Measurements from ENCODE around the gene ARFGAP3. TPM values are rescaled to one million over a fixed set of nuclear protein-coding genes. Genes with fewer than 3 reads are reported as not detected.

ARFGAP3 gene
- total RNA-seq, 2 experiments from 2014 or later: 31.2 to 35.4 TPM

GRCh38 chr22:42803389-42803788 is 53.7 kb downstream of the ARFGAP3 start:
- CTCF ChIA-PET: interaction anchor here (0.7 to 1.4 kb wide), 2 partner anchors 22 to 585 kb away, joined by 3 to 5 read pairs; no protein-coding TSS in a partner anchor

GRCh38 chr22:42801252-42802080 is 55.6 kb downstream of the ARFGAP3 start:
- no peak overlapping the region for H3K4me3 Mint-ChIP-seq
- DNase-seq (peak; percentile 35), ATAC-seq (no peak)
- H3K27ac Mint-ChIP-seq: no peak overlapping the region
- peaks cover 5% of the 10 kb centered on the region for H3K36me3 Mint-ChIP-seq
- CTCF ChIA-PET: interaction anchor here (0.6 to 1.0 kb wide), 4 partner anchors 21 to 367 kb away, joined by 3 to 4 read pairs (median 3); no protein-coding TSS in a partner anchor
- H3K4me1 Mint-ChIP-seq: no peaks in the 10 kb centered on the region
- no peaks in the 10 kb centered on the region for H3K9me3 Mint-ChIP-seq (ENCODE audit: low read depth)
- no peaks in the 10 kb centered on the region for H3K27me3 Mint-ChIP-seq

More at GRCh38 chr22:42803389-42803788, 53.7 kb downstream of the ARFGAP3 start:
- Mint-ChIP-seq H3K27ac (no peak overlapping the region), H3K36me3 (peaks cover 8% of the 10 kb centered on the region), H3K9me3 (ENCODE audit: low read depth) (no peaks in the 10 kb centered on the region), H3K27me3 (no peaks in the 10 kb centered on the region), H3K4me3 (no peak overlapping the region), H3K4me1 (peaks cover 1% of the 10 kb centered on the region)
- ATAC-seq (no peak), DNase-seq (peak; percentile 34)

GRCh38 chr22:42800451-42801251 is 56.4 kb downstream of the ARFGAP3 start:
- Mint-ChIP-seq H3K4me1 (no peaks in the 10 kb centered on the region), H3K4me3 (no peak overlapping the region), H3K27ac (no peak overlapping the region), H3K36me3 (peaks cover 6% of the 10 kb centered on the region), H3K9me3 (ENCODE audit: low read depth) (no peaks in the 10 kb centered on the region), H3K27me3 (no peaks in the 10 kb centered on the region)
- CTCF ChIA-PET: interaction anchor here (0.6 to 1.0 kb wide), 4 partner anchors 20 to 368 kb away, joined by 3 to 4 read pairs (median 3); no protein-coding TSS in a partner anchor
- DNase-seq (peak; percentile 28), ATAC-seq (no peak)

GRCh38 chr22:42799461-42800405 is 57.3 kb downstream of the ARFGAP3 start:
- H3K4me3 Mint-ChIP-seq: no peak overlapping the region
- H3K4me1 Mint-ChIP-seq: no peaks in the 10 kb centered on the region
- DNase-seq (peak; percentile 38), ATAC-seq (no peak)
- no peaks in the 10 kb centered on the region for H3K27me3 Mint-ChIP-seq
- no peak overlapping the region for H3K27ac Mint-ChIP-seq
- peaks cover 6% of the 10 kb centered on the region for H3K36me3 Mint-ChIP-seq
- CTCF ChIA-PET: no interaction called here
- H3K9me3 Mint-ChIP-seq (ENCODE audit: low read depth): no peaks in the 10 kb centered on the region

DNA sequence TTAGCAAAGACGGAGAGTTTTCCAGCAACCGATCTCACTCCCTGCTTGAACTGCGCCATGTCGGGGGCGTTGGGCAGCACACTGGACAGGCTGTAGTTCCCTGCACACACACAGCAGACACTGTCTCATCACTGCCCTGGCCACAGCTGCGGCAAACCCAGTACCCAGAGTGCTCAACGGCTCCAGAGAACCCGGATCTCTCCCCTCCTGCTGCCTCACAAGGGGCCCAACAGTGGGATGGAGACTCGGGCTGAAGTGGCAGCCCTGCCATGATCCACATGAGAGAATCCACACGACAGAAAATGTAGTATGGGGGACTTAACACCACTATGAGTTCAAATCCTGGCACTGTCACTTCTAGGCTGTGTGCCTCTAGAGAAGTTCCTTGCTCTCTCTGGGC is 58.0 kb downstream of the ARFGAP3 start:
- Mint-ChIP-seq H3K4me3 (no peak overlapping the region), H3K9me3 (ENCODE audit: low read depth) (no peaks in the 10 kb centered on the region), H3K4me1 (no peaks in the 10 kb centered on the region), H3K36me3 (peaks cover 6% of the 10 kb centered on the region), H3K27me3 (no peaks in the 10 kb centered on the region), H3K27ac (no peak overlapping the region)
- no peak for ATAC-seq
- DNase-seq: peak; percentile 31
- CTCF ChIA-PET: no interaction called here

DNA sequence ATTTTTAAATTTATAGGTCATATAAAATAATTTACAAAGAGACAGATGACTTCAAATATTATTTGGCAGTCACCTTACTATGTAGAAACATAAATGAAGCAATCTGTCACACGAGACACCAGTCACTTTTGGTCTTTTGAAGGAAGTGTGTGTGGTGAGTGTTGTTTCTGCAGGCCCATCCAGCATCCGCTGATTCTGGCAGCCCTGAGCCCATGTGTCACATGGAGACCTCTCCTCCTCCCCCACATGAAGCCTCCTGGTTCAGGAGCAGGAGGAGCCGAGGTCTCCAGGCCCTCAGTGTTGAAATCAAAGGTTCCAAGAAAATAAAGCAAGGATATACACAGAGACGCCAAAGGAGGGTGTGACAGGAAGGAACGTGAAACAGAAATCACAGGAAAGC is 60.1 kb downstream of the ARFGAP3 start:
- ATAC-seq (no peak), DNase-seq (no peak)
- H3K9me3 Mint-ChIP-seq (ENCODE audit: low read depth): no peaks in the 10 kb centered on the region
- H3K36me3 Mint-ChIP-seq: peaks cover 6% of the 10 kb centered on the region
- no peaks in the 10 kb centered on the region for H3K27me3 Mint-ChIP-seq
- no peaks in the 10 kb centered on the region for H3K4me1 Mint-ChIP-seq
- CTCF ChIA-PET: interaction anchor here (1.6 kb wide), 1 partner anchor 71 kb away, joined by 6 read pairs; no protein-coding TSS in a partner anchor
- no peak overlapping the region for H3K27ac Mint-ChIP-seq
- H3K4me3 Mint-ChIP-seq: no peak overlapping the region

DNA sequence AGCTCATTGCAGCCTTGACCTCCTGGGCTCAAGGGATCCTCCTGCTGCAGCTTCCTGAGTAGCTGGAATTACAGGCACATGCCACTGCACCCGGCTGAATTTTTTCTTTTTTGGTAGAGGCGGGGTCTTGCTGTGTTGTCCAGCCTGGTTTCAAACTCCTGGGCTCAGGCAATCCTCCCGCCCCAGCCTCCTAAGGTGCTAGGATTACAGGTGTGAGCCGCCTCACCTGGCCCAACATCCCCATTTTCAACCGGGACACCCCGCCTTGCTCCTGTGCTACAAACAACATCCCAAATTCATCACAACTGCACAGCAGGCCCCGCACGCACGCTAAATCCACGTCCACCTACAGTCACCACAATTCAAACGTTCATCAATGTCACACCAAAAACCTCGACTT is 61.0 kb downstream of the ARFGAP3 start:
- Mint-ChIP-seq H3K4me3 (no peak overlapping the region), H3K36me3 (peaks cover 6% of the 10 kb centered on the region), H3K4me1 (no peaks in the 10 kb centered on the region), H3K27ac (no peak overlapping the region), H3K9me3 (ENCODE audit: low read depth) (no peaks in the 10 kb centered on the region), H3K27me3 (no peaks in the 10 kb centered on the region)
- ATAC-seq: no peak
- DNase-seq: no peak
- CTCF ChIA-PET: interaction anchor here (1.6 kb wide), 1 partner anchor 72 kb away, joined by 6 read pairs; no protein-coding TSS in a partner anchor

DNA sequence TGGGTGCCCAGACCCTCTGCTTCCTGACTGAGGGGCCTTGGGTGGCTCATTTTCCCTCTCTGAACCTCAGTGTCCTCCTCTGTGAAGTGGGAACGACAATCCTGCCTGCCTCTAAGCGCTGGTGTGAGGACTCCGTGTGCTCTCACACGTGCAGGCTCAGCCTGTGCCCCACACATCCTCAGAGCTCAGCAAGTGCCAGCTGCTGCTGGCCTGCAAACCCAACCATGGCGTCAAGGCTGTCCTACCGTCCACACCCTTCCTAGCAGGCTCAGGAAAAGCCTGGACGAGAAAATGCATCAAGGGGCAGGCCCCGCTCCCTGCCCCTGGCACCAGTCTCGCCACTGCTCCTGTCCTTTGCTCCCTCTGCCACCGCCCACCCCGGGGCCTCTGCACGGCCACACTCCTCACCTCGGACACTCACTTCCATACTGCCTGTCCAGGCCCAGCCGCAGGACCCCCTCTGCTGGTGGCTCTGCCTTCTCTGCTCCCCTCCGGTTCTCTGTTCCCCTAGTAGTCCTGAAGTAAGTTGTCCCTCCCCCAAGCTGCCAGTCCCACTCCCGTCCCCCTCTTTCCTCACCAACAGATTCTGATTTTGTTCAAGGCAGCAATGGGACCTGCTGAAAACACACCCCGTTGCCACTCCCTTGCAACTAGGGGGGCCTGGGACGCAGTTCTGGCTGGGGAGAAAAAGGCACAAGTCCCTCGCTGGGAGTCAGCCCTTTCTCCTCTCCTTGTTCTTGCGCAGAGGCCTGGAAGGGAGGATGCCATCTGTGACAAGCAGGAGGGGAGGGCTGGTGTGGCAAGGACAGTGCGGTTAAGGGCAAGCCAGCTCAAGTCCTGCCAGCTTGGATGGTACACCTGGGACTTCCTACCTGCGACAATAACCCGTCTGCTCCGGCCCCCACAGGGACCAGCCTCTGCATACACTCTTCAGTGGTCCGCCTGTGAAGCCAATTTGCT is 62.2 kb downstream of the ARFGAP3 start:
- CTCF ChIA-PET: interaction anchor here (1.6 kb wide), 1 partner anchor 73 kb away, joined by 6 read pairs; no protein-coding TSS in a partner anchor
- ATAC-seq: no peak
- Mint-ChIP-seq H3K4me3 (no peak overlapping the region), H3K36me3 (peaks cover 6% of the 10 kb centered on the region), H3K27ac (no peak overlapping the region), H3K27me3 (no peaks in the 10 kb centered on the region), H3K9me3 (ENCODE audit: low read depth) (no peaks in the 10 kb centered on the region), H3K4me1 (no peaks in the 10 kb centered on the region)
- DNase-seq: no peak

- Mint-ChIP-seq H3K36me3 (peaks cover 6% of the 10 kb centered on the region), H3K4me1 (no peaks in the 10 kb centered on the region), H3K4me3 (no peak overlapping the region), H3K27me3 (no peaks in the 10 kb centered on the region), H3K9me3 (ENCODE audit: low read depth) (no peaks in the 10 kb centered on the region), H3K27ac (no peak overlapping the region)
- ATAC-seq (no peak), DNase-seq (no peak)
- CTCF ChIA-PET: no interaction called here
Measured at GRCh38 chr22:42793848-42794405, 63.1 kb downstream of the ARFGAP3 start.

DNA sequence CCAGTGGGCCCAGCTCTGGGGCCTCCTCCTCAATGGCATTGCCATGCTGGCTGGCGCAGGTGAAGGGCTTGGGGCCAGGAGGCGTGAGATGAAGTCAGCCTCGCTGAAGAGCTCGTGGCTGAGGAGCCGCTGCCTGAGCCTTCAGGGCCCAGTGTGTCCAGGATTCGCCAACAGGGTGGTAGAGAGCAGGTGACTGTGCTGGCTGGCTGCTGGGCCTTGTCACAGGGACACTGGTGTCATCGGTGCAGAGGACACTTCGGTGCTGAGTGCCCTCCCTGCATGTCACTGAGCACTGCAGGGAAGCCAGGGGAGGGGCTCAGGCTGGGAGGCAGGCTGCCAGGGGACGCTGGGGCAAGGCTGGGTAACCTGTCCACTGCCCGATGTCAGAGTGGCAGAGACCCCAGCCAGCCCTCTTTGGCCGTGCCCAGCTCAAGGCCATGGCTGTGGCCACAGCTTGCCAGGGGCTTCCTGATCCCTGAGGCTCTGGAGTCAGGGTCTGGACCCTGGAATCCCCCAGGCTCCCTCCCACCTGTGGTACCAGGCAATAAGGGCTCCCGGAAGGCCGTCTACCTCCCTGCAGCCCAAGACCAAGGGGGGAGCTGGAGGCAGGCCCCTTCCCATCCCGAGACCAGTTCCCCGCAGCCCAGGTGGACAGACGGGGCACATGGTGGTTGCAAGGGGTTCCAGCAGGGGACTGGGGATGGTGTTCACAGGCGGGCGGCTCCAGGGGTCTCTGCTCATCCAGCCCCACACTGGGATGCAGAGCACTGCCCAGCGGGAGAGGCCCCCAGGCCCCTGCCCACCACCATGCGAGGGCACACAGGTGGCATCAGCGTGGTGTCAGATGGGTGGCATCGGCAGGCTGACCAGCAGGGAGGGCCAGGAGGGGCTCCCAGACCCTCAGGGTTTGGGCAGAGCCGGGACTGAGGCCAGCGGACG is 63.9 kb downstream of the ARFGAP3 start:
- Mint-ChIP-seq H3K36me3 (peaks cover 6% of the 10 kb centered on the region), H3K27ac (no peak overlapping the region), H3K9me3 (ENCODE audit: low read depth) (no peaks in the 10 kb centered on the region), H3K4me3 (no peak overlapping the region), H3K4me1 (no peaks in the 10 kb centered on the region), H3K27me3 (no peaks in the 10 kb centered on the region)
- CTCF ChIA-PET: interaction anchor here (0.5 kb wide), 1 partner anchor 270 kb away, joined by 3 read pairs; no protein-coding TSS in a partner anchor
- ATAC-seq (no peak), DNase-seq (no peak)

- no peak overlapping the region for H3K27ac Mint-ChIP-seq
- H3K4me1 Mint-ChIP-seq: no peaks in the 10 kb centered on the region
- no peaks in the 10 kb centered on the region for H3K9me3 Mint-ChIP-seq (ENCODE audit: low read depth)
Measured at GRCh38 chr22:42792453-42792908, 64.6 kb downstream of the ARFGAP3 start.

More at GRCh38 chr22:42792453-42792908, 64.6 kb downstream of the ARFGAP3 start:
- no peak overlapping the region for H3K4me3 Mint-ChIP-seq
- CTCF ChIA-PET: interaction anchor here (0.5 kb wide), 1 partner anchor 271 kb away, joined by 3 read pairs; no protein-coding TSS in a partner anchor
- H3K27me3 Mint-ChIP-seq: no peaks in the 10 kb centered on the region
- DNase-seq (no peak), ATAC-seq (no peak)
- peaks cover 4% of the 10 kb centered on the region for H3K36me3 Mint-ChIP-seq
